ENCODE measurements around the gene NPBWR2.
"Not testable (repeated sequence)": the region's sequence is repeated elsewhere in the genome, so short reads cannot be mapped to it uniquely, and the experiment has no call there.

Gene NPBWR2

GRCh38 chr20:64143018-64143801 lies 35.8 kb upstream of the NPBWR2 start:
- no peak for DNase-seq (ENCODE audit: low read depth)

GRCh38 chr20:64142590-64142989 lies 35.2 kb upstream of the NPBWR2 start:
- DNase-seq (ENCODE audit: low read depth) = no peak

GRCh38 chr20:64140956-64141355 lies 33.6 kb upstream of the NPBWR2 start:
- DNase-seq (ENCODE audit: low read depth) = no peak

- no peak for DNase-seq (ENCODE audit: low read depth)
Measured at GRCh38 chr20:64140061-64140931, 32.9 kb upstream of the NPBWR2 start.

GRCh38 chr20:64139199-64140060 lies 32.1 kb upstream of the NPBWR2 start:
- no peak for DNase-seq (ENCODE audit: low read depth)

- no peak for DNase-seq (ENCODE audit: low read depth)
Measured at GRCh38 chr20:64138276-64138815, 31.0 kb upstream of the NPBWR2 start.

GRCh38 chr20:64137598-64138031 lies 30.2 kb upstream of the NPBWR2 start:
- no peak for DNase-seq (ENCODE audit: low read depth)

GRCh38 chr20:64136004-64136710 lies 28.8 kb upstream of the NPBWR2 start:
- no peak for DNase-seq (ENCODE audit: low read depth)

GRCh38 chr20:64134744-64135143 lies 27.4 kb upstream of the NPBWR2 start:
- DNase-seq (ENCODE audit: low read depth) = not testable (repeated sequence)

- no peak for DNase-seq (ENCODE audit: low read depth)
Measured at GRCh38 chr20:64133951-64134407, 26.6 kb upstream of the NPBWR2 start.

GRCh38 chr20:64131406-64131805 lies 24.0 kb upstream of the NPBWR2 start:
- DNase-seq (ENCODE audit: low read depth) = no peak

GRCh38 chr20:64130876-64131275 lies 23.5 kb upstream of the NPBWR2 start:
- no peak for DNase-seq (ENCODE audit: low read depth)

- no peak for DNase-seq (ENCODE audit: low read depth)
Measured at GRCh38 chr20:64130271-64130670, 22.9 kb upstream of the NPBWR2 start.

GRCh38 chr20:64129146-64129782 lies 21.9 kb upstream of the NPBWR2 start:
- DNase-seq (ENCODE audit: low read depth) = no peak

- DNase-seq (ENCODE audit: low read depth) = not testable (repeated sequence)
Measured at GRCh38 chr20:64123517-64123916, 16.2 kb upstream of the NPBWR2 start.

- not testable (repeated sequence) for DNase-seq (ENCODE audit: low read depth)
Measured at GRCh38 chr20:64122927-64123326, 15.6 kb upstream of the NPBWR2 start.

- DNase-seq (ENCODE audit: low read depth) = no peak
Measured at GRCh38 chr20:64121586-64121985, 14.2 kb upstream of the NPBWR2 start.

- DNase-seq (ENCODE audit: low read depth) = no peak
Measured at GRCh38 chr20:64119681-64120341, 12.4 kb upstream of the NPBWR2 start.

- DNase-seq (ENCODE audit: low read depth) = no peak
Measured at GRCh38 chr20:64119301-64119680, 11.9 kb upstream of the NPBWR2 start.

GRCh38 chr20:64117432-64117777 lies 10.0 kb upstream of the NPBWR2 start:
- not testable (repeated sequence) for DNase-seq (ENCODE audit: low read depth)
